HG02642 (cell line): ENCODE results near the gene ADAMTS16.

Source experiments
- ATAC-seq: cut with Tn5 transposase; IDR thresholded peaks from one replicate; pipeline ENCODE4 v1.9.1; 2021; ENCODE audit warnings: mild to moderate bottlenecking; ENCODE audit not compliant: unreplicated experiment, poor library complexity

Gene ADAMTS16

GRCh38 chr5:5141625-5142525 lies 1.7 kb downstream of the ADAMTS16 start:
- ATAC-seq = no peak

GRCh38 chr5:5144441-5144840 lies 4.3 kb downstream of the ADAMTS16 start:
- no peak for ATAC-seq

- no peak for ATAC-seq
These were observed 5.8 kb downstream of the ADAMTS16 start for GRCh38 chr5:5145651-5146529.

GRCh38 chr5:5146530-5147160 lies 6.5 kb downstream of the ADAMTS16 start:
- no peak for ATAC-seq

GRCh38 chr5:5149154-5149553 lies 9.0 kb downstream of the ADAMTS16 start:
- no peak for ATAC-seq

- ATAC-seq = no peak
These were observed 10.5 kb downstream of the ADAMTS16 start for GRCh38 chr5:5150667-5151066.

GRCh38 chr5:5154733-5155132 lies 14.6 kb downstream of the ADAMTS16 start:
- no peak for ATAC-seq

- ATAC-seq = no peak
These were observed 15.5 kb downstream of the ADAMTS16 start for GRCh38 chr5:5155617-5156016.

GRCh38 chr5:5156471-5157082 lies 16.4 kb downstream of the ADAMTS16 start:
- ATAC-seq = no peak

GRCh38 chr5:5158472-5158895 lies 18.4 kb downstream of the ADAMTS16 start:
- no peak for ATAC-seq

GRCh38 chr5:5159282-5160103 lies 19.4 kb downstream of the ADAMTS16 start:
- ATAC-seq = no peak

- ATAC-seq = no peak
These were observed 24.0 kb downstream of the ADAMTS16 start for GRCh38 chr5:5164163-5164562.

- ATAC-seq = no peak
These were observed 25.4 kb downstream of the ADAMTS16 start for GRCh38 chr5:5165541-5166002.

- ATAC-seq = no peak
These were observed 29.3 kb downstream of the ADAMTS16 start for GRCh38 chr5:5169466-5169865.

GRCh38 chr5:5178136-5178535 lies 38.0 kb downstream of the ADAMTS16 start:
- ATAC-seq = no peak

GRCh38 chr5:5178580-5178979 lies 38.5 kb downstream of the ADAMTS16 start:
- ATAC-seq = no peak

GRCh38 chr5:5179079-5179478 lies 38.9 kb downstream of the ADAMTS16 start:
- ATAC-seq = no peak

- ATAC-seq = no peak
These were observed 39.5 kb downstream of the ADAMTS16 start for GRCh38 chr5:5179597-5179996.

GRCh38 chr5:5181650-5182324 lies 41.7 kb downstream of the ADAMTS16 start:
- ATAC-seq = no peak
